Parathyroid adenoma (tissue), 2 donors: Measurements from ENCODE around the gene NOCT.

Experiments
- H2AFZ ChIP-seq: fragments of 300-600 bp; sonication (generic); one replicate; pipeline ENCODE4 v1.7.0; 2017; ENCODE audit warnings: antibody characterized with exemption, mild to moderate bottlenecking
- H3K27ac ChIP-seq: fragments of 300-600 bp; sonication (generic); one replicate; pipeline ENCODE4 v1.7.0; 2017
- H3K27me3 ChIP-seq: fragments of 300-600 bp; sonication (generic); one replicate; pipeline ENCODE4 v1.7.0; 2017; ENCODE audit warnings: low read length; ENCODE audit not compliant: control insufficient read depth, insufficient read depth
- H3K36me3 ChIP-seq: fragments of 300-600 bp; sonication (generic); one replicate; pipeline ENCODE4 v1.7.0; 2017; ENCODE audit warnings: low read length; ENCODE audit not compliant: control insufficient read depth, insufficient read depth
- H3K4me1 ChIP-seq: fragments of 300-600 bp; sonication (generic); one replicate; pipeline ENCODE4 v1.7.0; 2017; ENCODE audit warnings: control low read depth
- H3K4me2 ChIP-seq: fragments of 300-600 bp; sonication (generic); one replicate; pipeline ENCODE4 v1.7.0; 2017; ENCODE audit warnings: low read length
- H3K4me3 ChIP-seq: fragments of 300-600 bp; sonication (generic); one replicate; pipeline ENCODE4 v1.7.0; 2017; ENCODE audit warnings: low read depth, low read length
- H3K79me2 ChIP-seq: fragments of 300-600 bp; sonication (generic); one replicate; pipeline ENCODE4 v1.7.0; 2017; ENCODE audit warnings: control low read depth
- H3K9ac ChIP-seq: fragments of 300-600 bp; sonication (generic); one replicate; pipeline ENCODE4 v1.7.0; 2017; ENCODE audit warnings: mild to moderate bottlenecking
- H3K9me3 ChIP-seq: fragments of 300-600 bp; sonication (generic); one replicate; pipeline ENCODE4 v1.7.0; 2017; ENCODE audit warnings: low read length; ENCODE audit not compliant: control insufficient read depth
- CTCF ChIP-seq: fragments of 300-600 bp; sonication (generic); IDR thresholded peaks from one replicate; pipeline ENCODE4 v1.7.0; 2017; ENCODE audit warnings: antibody characterized with exemption, mild to moderate bottlenecking
- donor health status: primary hyperparathyroidism.

NOCT gene

DNA sequence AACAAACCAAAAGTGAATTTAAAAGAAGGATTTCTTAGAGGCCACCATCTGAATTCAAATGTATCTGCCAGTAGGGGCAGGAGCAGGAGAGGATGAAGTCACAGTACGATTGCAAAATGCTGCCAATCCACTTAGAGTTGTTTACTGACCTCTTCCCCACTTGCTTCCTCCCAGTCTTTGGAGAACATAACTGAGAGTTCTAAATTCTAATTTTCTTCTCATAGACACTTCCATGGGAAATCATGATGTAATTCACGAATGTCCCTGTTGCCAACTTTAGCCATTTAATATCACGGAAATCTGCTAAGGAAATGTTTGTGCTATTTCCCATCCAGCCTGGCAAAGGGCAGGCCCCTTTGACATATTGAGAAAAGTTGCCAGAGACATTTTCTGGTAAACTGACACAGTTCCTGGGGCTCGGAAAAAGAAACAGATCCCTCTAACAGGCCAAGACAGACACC lies 33.6 kb upstream of the NOCT start:
- no peak for TF ChIP-seq CTCF
- Histone ChIP-seq H3K4me1 (no peaks in the 10 kb centered on the region), H3K9ac (no peak overlapping the region), H2AFZ (no peak overlapping the region), H3K4me2 (no peak overlapping the region), H3K4me3 (no peak overlapping the region), H3K79me2 (no peaks in the 10 kb centered on the region), H3K36me3 (no peaks in the 10 kb centered on the region), H3K27me3 (no peaks in the 10 kb centered on the region), H3K27ac (peak overlapping the region; percentile 70), H3K9me3 (no peaks in the 10 kb centered on the region)

DNA sequence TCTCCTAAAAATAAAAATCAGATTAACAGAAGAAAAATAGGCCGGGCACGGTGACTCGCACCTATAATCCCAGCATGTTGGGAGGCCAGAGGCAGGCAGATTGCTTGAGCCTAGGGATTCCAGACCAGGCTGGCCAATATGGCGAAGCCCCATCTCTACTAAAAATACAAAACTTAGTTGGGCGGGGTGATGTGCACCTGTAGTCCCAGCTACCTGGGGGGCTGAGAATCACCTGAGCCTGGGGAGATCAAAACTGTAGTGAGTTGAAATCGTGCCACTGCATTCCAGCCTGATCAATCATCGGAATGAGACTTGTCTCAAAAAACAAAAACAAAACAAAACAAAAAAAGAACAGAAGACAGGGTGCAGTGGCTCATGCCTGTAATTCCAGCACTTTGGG lies 32.8 kb upstream of the NOCT start:
- H3K27ac ChIP-seq, result peak overlapping the region; percentile 70
- H3K9me3 ChIP-seq, result no peaks in the 10 kb centered on the region
- no peak overlapping the region for H3K4me3 ChIP-seq
- H3K36me3 ChIP-seq, result no peaks in the 10 kb centered on the region
- TF ChIP-seq CTCF, result no peak
- no peak overlapping the region for H3K4me2 ChIP-seq
- H3K79me2 ChIP-seq, result no peaks in the 10 kb centered on the region
- no peak overlapping the region for H3K9ac ChIP-seq
- no peaks in the 10 kb centered on the region for H3K4me1 ChIP-seq
- no peak overlapping the region for H2AFZ ChIP-seq
- H3K27me3 ChIP-seq, result no peaks in the 10 kb centered on the region

DNA sequence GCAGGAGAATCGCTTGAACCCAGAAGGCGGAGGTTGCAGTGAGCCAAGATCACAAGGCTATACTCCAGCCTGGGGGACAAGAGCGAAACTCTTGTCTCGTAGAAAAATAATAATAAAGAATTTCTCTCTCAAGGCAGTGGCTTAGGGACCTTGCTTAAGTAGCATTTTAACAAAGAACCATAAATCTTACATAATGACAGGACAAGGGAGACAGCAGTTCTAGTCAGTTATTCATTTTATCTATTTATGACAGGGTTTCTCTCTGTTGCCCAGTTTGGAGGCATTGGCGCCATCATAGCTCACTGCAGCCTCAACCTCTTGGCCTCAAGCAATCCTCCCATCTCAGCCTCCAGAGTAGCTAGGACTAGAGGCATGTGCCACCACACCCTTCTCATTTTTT lies 31.9 kb upstream of the NOCT start:
- no peak for TF ChIP-seq CTCF
- no peaks in the 10 kb centered on the region for H3K36me3 ChIP-seq
- no peaks in the 10 kb centered on the region for H3K27me3 ChIP-seq
- H3K9me3 ChIP-seq, result no peaks in the 10 kb centered on the region
- H3K27ac ChIP-seq, result no peak overlapping the region
- no peaks in the 10 kb centered on the region for H3K79me2 ChIP-seq
- no peak overlapping the region for H3K9ac ChIP-seq
- no peak overlapping the region for H2AFZ ChIP-seq
- no peak overlapping the region for H3K4me3 ChIP-seq
- no peaks in the 10 kb centered on the region for H3K4me1 ChIP-seq
- H3K4me2 ChIP-seq, result no peak overlapping the region

DNA sequence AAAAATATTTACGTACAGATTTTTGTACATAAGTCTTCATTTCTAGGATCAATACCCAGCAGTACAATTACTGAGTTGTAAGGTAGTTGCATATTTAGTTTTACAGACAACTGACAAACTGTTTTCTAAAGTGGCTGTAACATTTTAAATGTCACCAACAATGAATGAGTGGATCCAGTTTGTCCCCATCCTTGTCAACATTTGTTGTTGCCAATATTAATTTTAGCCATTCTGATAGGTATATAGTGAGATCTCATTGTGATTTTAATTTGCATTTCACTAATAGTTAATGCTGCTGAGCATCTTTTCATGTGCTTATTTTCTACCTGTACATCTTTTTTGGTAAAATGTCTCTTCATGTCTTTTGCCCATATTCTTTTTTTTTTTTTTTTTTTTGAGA lies 30.9 kb upstream of the NOCT start:
- H3K4me2 ChIP-seq, result no peak overlapping the region
- no peaks in the 10 kb centered on the region for H3K9me3 ChIP-seq
- no peaks in the 10 kb centered on the region for H3K36me3 ChIP-seq
- no peaks in the 10 kb centered on the region for H3K79me2 ChIP-seq
- no peak overlapping the region for H3K27ac ChIP-seq
- H3K4me1 ChIP-seq, result no peaks in the 10 kb centered on the region
- no peak overlapping the region for H3K9ac ChIP-seq
- TF ChIP-seq CTCF, result no peak
- no peak overlapping the region for H3K4me3 ChIP-seq
- H2AFZ ChIP-seq, result no peak overlapping the region
- H3K27me3 ChIP-seq, result no peaks in the 10 kb centered on the region

- H3K27me3 ChIP-seq, result no peaks in the 10 kb centered on the region
- H3K4me1 ChIP-seq, result no peaks in the 10 kb centered on the region
- H3K9ac ChIP-seq, result no peak overlapping the region
- H3K27ac ChIP-seq, result no peak overlapping the region
- no peak overlapping the region for H2AFZ ChIP-seq
- no peak overlapping the region for H3K4me2 ChIP-seq
- H3K79me2 ChIP-seq, result no peaks in the 10 kb centered on the region
- no peak for TF ChIP-seq CTCF
- no peak overlapping the region for H3K4me3 ChIP-seq
- no peaks in the 10 kb centered on the region for H3K9me3 ChIP-seq
- H3K36me3 ChIP-seq, result no peaks in the 10 kb centered on the region
These were observed 22.9 kb upstream of the NOCT start for GRCh38 chr4:138992676-138993075.
